Measurements from ENCODE around the gene PIK3CG.
A peak's percentile ranks its signal among the peaks of the same experiment; 100 is the strongest.
"Not testable (repeated sequence)": the region's sequence is repeated elsewhere in the genome, so short reads cannot be mapped to it uniquely, and the experiment has no call there.

The PIK3CG gene

DNA sequence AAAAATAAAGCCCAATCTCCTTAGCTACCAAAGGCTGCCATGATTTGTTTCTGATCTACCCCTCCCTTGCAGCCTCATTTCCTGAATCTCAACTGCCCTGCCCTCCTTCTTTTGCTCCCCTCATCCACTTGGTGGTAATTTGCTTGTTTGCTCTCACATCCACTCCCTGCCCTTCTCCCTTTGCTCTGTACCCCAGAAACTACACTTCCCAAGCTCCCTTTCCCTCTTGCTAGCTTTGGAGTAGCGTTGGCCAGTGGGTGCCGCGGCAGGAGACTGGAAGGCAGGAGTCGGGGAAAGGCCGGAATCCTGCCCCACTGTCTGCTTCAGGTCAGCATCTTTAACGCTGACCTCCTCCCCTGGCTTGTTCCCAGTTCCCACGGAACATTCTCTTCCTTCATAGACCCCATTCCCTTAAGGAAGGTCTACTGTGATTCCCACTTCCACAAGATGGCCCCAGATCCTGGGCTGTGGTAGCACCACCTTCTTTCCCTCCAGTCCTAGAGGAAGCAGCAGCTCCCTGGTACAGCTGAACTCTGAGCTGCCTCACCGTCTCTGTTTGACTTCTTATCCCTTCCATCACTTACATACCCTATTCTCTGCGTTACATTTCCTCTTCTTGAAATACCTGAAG lies 79.1 kb downstream of the PIK3CG start:
- DNase-seq = no peak

DNA sequence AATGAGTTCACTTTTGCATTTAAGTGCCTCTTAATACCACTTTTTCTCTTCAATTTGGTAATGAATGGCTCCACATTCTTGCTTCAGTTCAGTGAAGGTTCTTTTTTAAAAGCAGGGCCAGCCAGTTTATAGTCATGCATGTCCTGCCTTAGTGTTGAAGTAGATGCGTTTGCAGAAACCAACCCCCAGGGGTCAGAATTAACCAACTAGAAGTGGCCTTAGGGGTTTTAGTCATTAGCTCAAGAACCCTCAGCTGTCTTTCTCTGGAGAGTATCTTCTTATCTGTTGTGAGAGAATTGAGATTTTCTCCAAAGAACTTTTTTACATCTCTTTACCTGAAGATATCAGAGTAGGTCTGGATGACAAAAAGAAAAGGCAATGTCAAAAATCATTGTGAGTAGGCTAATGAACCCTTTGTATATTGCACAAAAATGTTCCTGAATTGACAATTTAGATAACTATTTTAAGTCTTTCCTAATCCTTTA lies 82.2 kb downstream of the PIK3CG start:
- DNase-seq = peak; percentile 7

DNA sequence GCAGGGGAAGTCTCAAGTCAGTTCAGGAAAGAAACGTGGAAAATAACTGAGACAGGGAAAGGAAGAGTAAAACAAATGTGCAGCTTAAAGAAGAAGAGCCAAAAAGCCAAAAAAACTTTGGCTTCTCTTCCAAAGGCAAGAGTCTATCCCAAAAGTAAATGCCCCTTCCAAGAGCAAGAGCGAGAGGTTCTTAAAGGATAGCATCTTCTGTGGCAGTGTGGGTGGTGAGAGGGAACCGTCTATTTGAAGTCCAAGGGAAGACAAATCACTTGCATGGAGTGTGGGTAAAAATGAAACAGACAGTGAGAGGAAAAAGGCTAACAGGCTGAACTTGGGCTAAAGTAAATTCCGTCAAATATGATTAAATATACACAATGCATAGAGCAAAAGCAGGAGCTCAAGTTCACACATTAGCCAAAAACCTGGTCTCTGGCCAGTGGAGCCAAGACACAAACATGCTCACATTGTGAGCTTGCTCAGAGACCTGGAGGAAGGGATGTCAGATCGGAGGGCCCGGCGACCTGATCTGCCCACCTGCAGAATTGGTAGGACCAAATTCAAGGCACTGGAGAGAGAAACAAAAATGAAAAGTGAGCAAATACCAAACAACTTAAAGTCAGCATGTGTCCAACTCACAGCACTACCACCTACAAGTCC lies 87.0 kb downstream of the PIK3CG start:
- DNase-seq = no peak

DNA sequence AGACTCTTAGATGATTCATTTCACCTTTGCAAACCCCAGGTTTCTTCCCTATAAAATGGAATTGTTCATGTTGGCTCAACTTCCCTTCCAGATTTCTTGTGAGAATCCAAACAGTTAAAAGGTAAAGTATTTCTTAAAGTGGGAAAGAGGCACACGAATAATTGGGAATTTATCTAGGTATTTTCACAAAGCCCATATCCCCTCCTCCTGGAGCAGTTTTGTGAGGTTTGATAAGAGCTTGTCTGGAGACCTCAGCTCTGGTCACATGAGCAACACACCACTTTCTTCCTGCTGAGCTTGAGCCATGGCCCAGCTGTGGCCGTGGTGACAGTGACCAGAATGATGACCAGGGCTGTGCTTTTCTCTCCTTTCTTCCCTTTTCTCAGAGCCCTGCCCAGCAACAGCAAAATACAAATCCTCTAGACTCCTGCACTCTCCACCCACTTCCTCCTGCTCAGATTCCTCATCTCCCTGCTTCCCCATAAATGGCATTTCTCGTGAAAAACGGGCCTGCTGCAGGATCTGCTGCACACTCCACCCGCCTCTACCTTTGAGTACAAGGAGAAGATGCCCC lies 87.7 kb downstream of the PIK3CG start:
- DNase-seq = no peak

DNA sequence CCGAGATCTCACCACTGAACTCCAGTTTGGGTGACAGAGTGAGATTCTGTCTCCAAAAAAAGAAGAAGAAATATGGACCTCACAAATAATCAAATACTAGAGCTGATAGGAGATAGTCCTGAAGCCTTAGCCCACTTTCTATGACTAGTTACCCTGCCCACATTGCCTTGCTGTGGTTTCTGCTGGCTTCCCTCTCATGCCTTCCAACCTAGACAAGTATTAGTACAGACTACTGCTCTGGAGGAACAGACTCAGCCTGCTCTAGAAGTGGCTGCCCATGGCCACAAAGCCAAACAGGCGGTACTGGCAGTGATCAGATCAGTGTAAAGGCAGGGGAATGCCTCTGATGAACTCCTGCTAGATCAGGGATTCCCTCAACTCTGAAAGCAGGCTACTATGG lies 89.8 kb downstream of the PIK3CG start:
- no peak for DNase-seq

DNA sequence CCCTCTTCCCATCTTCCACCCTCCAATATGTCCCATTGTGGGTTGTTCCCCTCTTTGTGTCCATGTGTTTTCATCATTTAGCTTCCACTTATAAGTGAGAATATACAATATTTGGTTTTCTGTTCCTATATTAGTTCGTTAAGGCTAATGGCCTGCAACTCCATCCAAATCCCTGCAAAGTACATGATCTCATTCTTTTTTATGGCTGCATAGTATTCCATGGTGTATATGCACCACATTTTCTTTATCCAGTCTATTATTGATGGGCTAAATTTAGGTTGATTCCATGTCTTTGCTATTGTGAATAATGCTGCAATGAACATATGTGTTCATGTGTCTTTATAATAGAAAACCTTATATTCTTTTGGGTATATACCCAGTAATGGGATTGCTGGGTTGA lies 90.8 kb downstream of the PIK3CG start:
- DNase-seq = not testable (repeated sequence)
